ENCODE measurements around the gene OLIG1. TPM values are rescaled to one million over a fixed set of nuclear protein-coding genes. Genes with fewer than 3 reads are reported as not detected.
A peak's percentile ranks its signal among the peaks of the same experiment; 100 is the strongest.

The OLIG1 gene
- total and polyA plus RNA-seq, 2 of the 8 experiments (the other 6 are each of a cell fraction or from before 2014, with no cell fraction given) = 0.65 to 1.2 TPM

- no peak overlapping the region for H2AK5ac ChIP-seq (ENCODE audit: low read depth, low read length)
- no peak overlapping the region for H3K56ac ChIP-seq (replicated peaks; ENCODE audit: insufficient read length, low read depth, low read length)
- peak overlapping the region in 2 of 4 experiments; percentile 33 to 56; a peak in 2 of 8 replicates for H3K4me3 ChIP-seq (ENCODE audit: extremely low read depth in 1 of 4, insufficient read depth in 2 of 4, low read depth in 3 of 4, low read length in 4 of 4)
- no peak overlapping the region for H3K23ac ChIP-seq (ENCODE audit: insufficient read length)
- no peak overlapping the region for H3K14ac ChIP-seq (ENCODE audit: insufficient read length)
- no peak overlapping the region for H4K5ac ChIP-seq (ENCODE audit: insufficient read length, low read depth, low read length)
- H2BK15ac ChIP-seq (ENCODE audit: low read length) = no peak overlapping the region; the same call in 1 of the 2 replicates
- no peak overlapping the region for H2AFZ ChIP-seq (ENCODE audit: low read length)
- TF ChIP-seq TCF12 (IDR thresholded peaks at IDR 0.05; ENCODE audit: low read depth, low read length) (no peak), RBBP5 (IDR thresholded peaks at IDR 0.05; ENCODE audit: borderline replicate concordance, low read depth, low read length) (no peak), SIN3A (conservative IDR thresholded peaks at IDR 0.05 in 1 of 2, IDR thresholded peaks at IDR 0.05 in 1 of 2; ENCODE audit: low read depth in 1 of 2, low read length in 2 of 2) (no peak), SIX5 (IDR thresholded peaks at IDR 0.05; ENCODE audit: low read depth, low read length) (no peak), GABPA (IDR thresholded peaks at IDR 0.05; ENCODE audit: borderline replicate concordance, insufficient read depth, low read length) (no peak)
- peak overlapping the region; percentile 66 to 67; a peak in 3 of 4 replicates for H3K4me2 ChIP-seq (ENCODE audit: insufficient read depth in 1 of 2, low read depth in 2 of 2, low read length in 2 of 2)
- peaks cover 6 to 12% (median 11%) of the 10 kb centered on the region in 4 experiments for H3K4me1 ChIP-seq (replicated peaks in 1 of 4; ENCODE audit: control insufficient read depth in 3 of 4, insufficient read depth in 4 of 4, low read length in 3 of 4)
- peak overlapping the region; percentile 50; the same call in 1 of the 2 replicates for H2BK12ac ChIP-seq (ENCODE audit: low read depth, low read length)
- no peak overlapping the region for H3K4ac ChIP-seq (replicated peaks; ENCODE audit: insufficient read length, low read depth, low read length)
- H2BK120ac ChIP-seq (replicated peaks; ENCODE audit: low read depth, low read length) = no peak overlapping the region
- FAIRE-seq (no peak), DNase-seq (ENCODE audit: low read depth in 1 of 2, low spot score in 2 of 2) (peak in 1 of 2 experiments; percentile 50)
- no peaks in the 10 kb centered on the region; a peak in 1 of 4 replicates for H3K9me3 ChIP-seq (ENCODE audit: insufficient read depth in 2 of 2, low read depth in 1 of 2, low read length in 1 of 2)
- no peak overlapping the region for H3K9ac ChIP-seq (replicated peaks in 1 of 4; ENCODE audit: extremely low read depth in 1 of 4, low read depth in 3 of 4, low read length in 3 of 4)
- peaks cover 13% of the 10 kb centered on the region for H3K23me2 ChIP-seq (ENCODE audit: low read depth, low read length)
- H3K18ac ChIP-seq (ENCODE audit: extremely low read depth, low read length) = no peak overlapping the region
- no peaks in the 10 kb centered on the region for H3K36me3 ChIP-seq (ENCODE audit: control insufficient read depth in 2 of 4, insufficient read depth in 4 of 4, low read length in 3 of 4)
- no peak overlapping the region for H2BK20ac ChIP-seq (ENCODE audit: low read length)
- POLR2A ChIA-PET (ENCODE audit: partially characterized antibody) = interaction anchor here (0.9 to 1.5 kb wide), 2 partner anchors 10 to 14 kb away, joined by 3 to 7 read pairs; no protein-coding TSS in a partner anchor
- H4K8ac ChIP-seq (ENCODE audit: extremely low read depth, insufficient read depth, low read length) = no peak overlapping the region
- WGBS, 2 experiments (ENCODE audit: extremely low coverage in 1 of 2, insufficient coverage in 1 of 2, insufficient read length in 1 of 2, insufficient replicate concordance in 2 of 2, low coverage in 1 of 2, low lambda C conversion rate in 2 of 2, missing lambda C conversion rate in 1 of 2) = 46% methylated on average over 10 of the region's 16 CpGs; no CpG with 5 or more reads in 1 of the 2 experiments
- H3K79me2 ChIP-seq (ENCODE audit: control insufficient read depth in 1 of 2, insufficient read depth in 2 of 2, low read length in 2 of 2) = no peaks in the 10 kb centered on the region
- H2BK5ac ChIP-seq (ENCODE audit: low read depth, low read length) = no peak overlapping the region
- CTCF ChIA-PET (ENCODE audit: partially characterized antibody) = interaction anchor here (0.6 to 1.9 kb wide), 5 partner anchors 9 to 245 kb away, joined by 3 to 7 read pairs (median 4); no protein-coding TSS in a partner anchor
- H4K91ac ChIP-seq (replicated peaks; ENCODE audit: insufficient read length, low read length) = no peak overlapping the region
- no peak overlapping the region for H3K27ac ChIP-seq (ENCODE audit: low read depth, low read length)
- H3K79me1 ChIP-seq (ENCODE audit: low read depth, low read length) = no peaks in the 10 kb centered on the region
- H4K20me1 ChIP-seq (replicated peaks in 1 of 2; ENCODE audit: control insufficient read depth in 1 of 2, insufficient read depth in 2 of 2, low read length in 2 of 2) = peaks cover 7 to 9% of the 10 kb centered on the region in 2 experiments
- H3K27me3 ChIP-seq (replicated peaks in 1 of 4; ENCODE audit: control insufficient read depth in 3 of 4, extremely low read depth in 1 of 4, insufficient read depth in 3 of 4, low read length in 3 of 4) = peaks cover 70 to 84% (median 79%) of the 10 kb centered on the region in 4 experiments
Observed at GRCh38 chr21:33020558-33021100, 49.3 kb upstream of the OLIG1 start.

Measured in H1 (cell line).